Left lung (tissue), 10 donors: ENCODE measurements around the gene CNTN5. TPM values are rescaled to one million over a fixed set of nuclear protein-coding genes. Genes with fewer than 3 reads are reported as not detected.

Source experiments
- ATAC-seq: fragments of 200-7000 bp; cut with Tn5 transposase; one replicate; pipeline ENCODE4 v1.9.1; 2020; ENCODE audit warnings: moderate library complexity
- DNase-seq, 4 donors: peaks; one replicate each; pipeline ENCODE4 v3.0.0-alpha.2; 2013 to 2020
- H3K27ac ChIP-seq, 2 donors: fragments of 200-600 bp; sonication (generic) in 1 of 2; one replicate each; pipeline versions ENCODE4 v1.5.0 to v1.8.0; 2020 to 2021
- H3K27me3 ChIP-seq, 2 donors: fragments of 200-600 bp; sonication (generic) in 1 of 2; one replicate each; pipeline versions ENCODE4 v1.5.0 to v1.8.0; 2020 to 2021
- H3K36me3 ChIP-seq, 2 donors: fragments of 200-600 bp; sonication (generic) in 1 of 2; one replicate each; pipeline versions ENCODE4 v1.5.0 to v1.8.0; 2020 to 2021
- H3K4me1 ChIP-seq, 2 donors: fragments of 200-600 bp; one replicate each; pipeline ENCODE4 v1.8.0; 2021
- H3K4me3 ChIP-seq, 2 donors: fragments of 200-600 bp; sonication (generic) in 1 of 2; one replicate each; pipeline versions ENCODE4 v1.5.0 to v1.8.0; 2020 to 2021; ENCODE audit warnings: mild to moderate bottlenecking in 1 of 2
- H3K9me3 ChIP-seq, 2 donors: fragments of 200-600 bp; sonication (generic) in 1 of 2; one replicate each; pipeline versions ENCODE4 v1.5.0 to v1.8.0; 2020 to 2021
- intact Hi-C, 2 donors: fragments of 100-400 bp; cut with DNase I; formaldehyde crosslinking; loops; one replicate each; pipeline versions ENCODE4 v1.11.2 to v1.14.2; 2022
- polyA plus RNA-seq, 6 donors: library from polyadenylated mRNA; unstranded; fragments of 120-200 nt; gene quantifications; one replicate each; pipeline ENCODE4 v1.2.1, GENCODE V29; 2013; ENCODE audit not compliant: insufficient read length in 6 of 6
- total RNA-seq, 2 donors: library from RNA; stranded (reverse); fragmentation: NEBNext Ultra II Directional; extraction: Animal tissue kit (Norgen Biotek cat#: 25700); gene quantifications; one replicate each; pipeline ENCODE4 v1.2.1, GENCODE V29; 2021
- TF ChIP-seq, protein P1 (sequence below), 2 donors: fragments of 200-600 bp; sonication (generic) in 1 of 2; IDR thresholded peaks; one replicate each; pipeline versions ENCODE4 v1.5.0 to v1.8.0; 2021; ENCODE audit warnings: antibody characterized with exemption in 2 of 2
- donor health status: DM: no; HTN: yes; CAD: no.
- donor health status: DM: no; HTN: no; CAD: no.

The CNTN5 gene
- total and polyA plus RNA-seq, 8 donors = 0.08 to 0.34 (median 0.24) TPM; not detected in 1

DNA sequence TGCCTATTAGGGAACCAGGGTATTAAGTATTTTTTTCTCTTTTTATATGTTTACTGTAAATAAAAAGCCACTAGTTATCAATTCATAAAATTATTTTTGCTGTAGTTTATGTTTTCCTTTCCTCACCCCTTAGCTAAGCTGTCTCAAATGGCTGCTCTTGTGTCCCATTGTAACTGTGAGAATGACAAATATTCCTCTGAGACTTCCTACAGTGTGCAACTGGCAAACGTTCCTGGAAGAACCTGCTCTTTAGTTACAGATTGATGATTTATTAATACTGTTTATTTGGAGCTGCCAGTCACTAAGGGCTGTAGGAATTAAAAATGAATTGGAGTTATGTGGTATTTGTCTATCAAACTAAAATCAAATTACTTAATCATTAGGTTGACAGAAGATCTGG lies 990.9 kb downstream of the CNTN5 start:
- Histone ChIP-seq H3K9me3 (peaks cover 0 to 4% of the 10 kb centered on the region in 2 donors), H3K4me3 (no peak overlapping the region), H3K27ac (no peak overlapping the region), H3K36me3 (no peaks in the 10 kb centered on the region), H3K4me1 (no peaks in the 10 kb centered on the region), H3K27me3 (no peaks in the 10 kb centered on the region)
- intact Hi-C loops = no loop called here
- ATAC-seq = no peak
- TF ChIP-seq, protein P1, sequence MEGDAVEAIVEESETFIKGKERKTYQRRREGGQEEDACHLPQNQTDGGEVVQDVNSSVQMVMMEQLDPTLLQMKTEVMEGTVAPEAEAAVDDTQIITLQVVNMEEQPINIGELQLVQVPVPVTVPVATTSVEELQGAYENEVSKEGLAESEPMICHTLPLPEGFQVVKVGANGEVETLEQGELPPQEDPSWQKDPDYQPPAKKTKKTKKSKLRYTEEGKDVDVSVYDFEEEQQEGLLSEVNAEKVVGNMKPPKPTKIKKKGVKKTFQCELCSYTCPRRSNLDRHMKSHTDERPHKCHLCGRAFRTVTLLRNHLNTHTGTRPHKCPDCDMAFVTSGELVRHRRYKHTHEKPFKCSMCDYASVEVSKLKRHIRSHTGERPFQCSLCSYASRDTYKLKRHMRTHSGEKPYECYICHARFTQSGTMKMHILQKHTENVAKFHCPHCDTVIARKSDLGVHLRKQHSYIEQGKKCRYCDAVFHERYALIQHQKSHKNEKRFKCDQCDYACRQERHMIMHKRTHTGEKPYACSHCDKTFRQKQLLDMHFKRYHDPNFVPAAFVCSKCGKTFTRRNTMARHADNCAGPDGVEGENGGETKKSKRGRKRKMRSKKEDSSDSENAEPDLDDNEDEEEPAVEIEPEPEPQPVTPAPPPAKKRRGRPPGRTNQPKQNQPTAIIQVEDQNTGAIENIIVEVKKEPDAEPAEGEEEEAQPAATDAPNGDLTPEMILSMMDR (IDR thresholded peaks at IDR 0.05) = no peak
- DNase-seq = no peak

DNA sequence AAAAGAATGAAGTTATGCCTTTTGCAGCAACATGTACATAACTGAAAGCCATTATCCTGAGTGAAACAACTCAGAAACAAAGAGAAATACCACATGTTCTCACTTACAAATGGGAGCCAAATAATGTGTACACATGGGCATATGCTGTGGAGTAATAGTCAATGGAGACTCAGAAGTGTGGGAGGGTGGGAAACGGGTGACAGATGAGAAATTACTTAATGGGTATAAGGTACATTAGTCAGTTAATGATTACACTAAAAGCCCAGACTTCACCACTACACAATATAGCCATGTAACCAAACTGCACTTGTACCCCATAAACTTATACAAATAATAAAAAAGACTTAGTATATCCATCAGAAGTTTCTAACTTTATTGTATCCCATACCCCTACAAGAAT lies 992.3 kb downstream of the CNTN5 start:
- Histone ChIP-seq H3K9me3 (peaks cover 0 to 4% of the 10 kb centered on the region in 2 donors), H3K27me3 (no peaks in the 10 kb centered on the region), H3K27ac (no peak overlapping the region), H3K36me3 (no peaks in the 10 kb centered on the region), H3K4me1 (no peaks in the 10 kb centered on the region), H3K4me3 (no peak overlapping the region)
- DNase-seq (no peak), ATAC-seq (no peak)
- intact Hi-C loops = no loop called here
- TF ChIP-seq, protein P1 (IDR thresholded peaks at IDR 0.05) = no peak

DNA sequence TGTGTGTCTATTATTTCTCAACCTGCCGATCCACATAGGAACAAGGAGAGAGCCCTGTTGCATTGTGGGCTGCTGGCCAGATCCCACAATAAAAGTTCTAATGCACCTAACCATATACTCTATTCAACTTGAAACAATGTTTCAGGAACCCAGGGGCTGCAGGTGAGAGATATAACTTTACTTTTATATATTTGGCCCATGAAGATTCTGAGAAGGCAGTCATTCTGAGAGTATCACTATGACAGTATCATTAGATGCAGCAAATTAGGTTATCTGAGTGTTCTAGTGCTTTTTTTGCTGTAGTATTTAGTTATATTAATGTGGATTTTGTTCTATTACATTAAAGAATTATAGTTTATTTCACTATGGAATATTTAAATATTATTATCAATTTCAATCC lies 1011.2 kb downstream of the CNTN5 start:
- Histone ChIP-seq H3K9me3 (peaks cover 0 to 27% of the 10 kb centered on the region in 2 donors), H3K27me3 (no peaks in the 10 kb centered on the region), H3K27ac (no peak overlapping the region), H3K36me3 (no peaks in the 10 kb centered on the region), H3K4me1 (no peaks in the 10 kb centered on the region), H3K4me3 (no peak overlapping the region)
- DNase-seq (no peak), ATAC-seq (no peak)
- intact Hi-C loops = no loop called here
- TF ChIP-seq, protein P1 (IDR thresholded peaks at IDR 0.05) = no peak

DNA sequence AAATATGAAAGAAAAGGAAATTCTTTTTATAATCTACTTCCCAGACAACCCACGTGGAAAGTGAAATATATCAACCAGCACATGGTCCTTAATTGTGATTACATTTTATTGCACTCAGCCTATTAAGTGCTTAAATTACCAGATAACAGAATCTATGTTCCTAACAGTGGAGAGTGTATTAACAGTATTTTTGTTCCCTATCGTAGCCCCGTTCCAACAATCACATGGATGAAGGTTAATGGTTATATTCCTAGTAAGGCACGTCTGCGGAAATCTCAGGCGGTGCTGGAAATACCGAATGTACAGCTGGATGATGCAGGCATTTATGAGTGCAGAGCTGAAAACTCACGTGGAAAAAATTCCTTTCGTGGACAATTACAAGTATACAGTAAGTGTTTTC lies 1040.3 kb downstream of the CNTN5 start:
- TF ChIP-seq, protein P1 (IDR thresholded peaks at IDR 0.05) = no peak

DNA sequence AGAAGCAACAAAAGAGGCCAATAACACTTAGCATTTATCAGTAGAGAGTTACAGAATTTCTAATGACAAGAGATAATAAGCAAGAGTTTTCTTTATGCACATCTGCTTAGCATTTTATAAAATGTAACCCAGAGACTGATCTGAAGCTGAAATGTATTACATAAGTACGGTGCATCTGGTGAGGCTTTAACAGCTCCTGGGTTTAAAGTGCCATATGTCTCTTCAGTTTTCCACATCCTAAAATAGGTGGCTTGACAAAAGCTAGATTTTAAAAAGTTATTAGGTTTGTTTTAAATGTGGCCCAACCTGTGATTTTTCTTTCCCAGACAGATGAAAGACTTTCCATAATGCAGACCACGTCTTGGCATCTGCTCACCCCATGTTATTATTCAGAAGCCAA lies 1045.7 kb downstream of the CNTN5 start:
- Histone ChIP-seq H3K36me3 (no peaks in the 10 kb centered on the region), H3K9me3 (no peaks in the 10 kb centered on the region), H3K4me1 (no peaks in the 10 kb centered on the region), H3K27me3 (no peaks in the 10 kb centered on the region), H3K4me3 (no peak overlapping the region), H3K27ac (no peak overlapping the region)
- TF ChIP-seq, protein P1 (IDR thresholded peaks at IDR 0.05) = no peak
- intact Hi-C loops = no loop called here
- ATAC-seq (no peak), DNase-seq (no peak)

More for the DNA sequence above, 1040.3 kb downstream of the CNTN5 start:
- Histone ChIP-seq H3K27ac (no peak overlapping the region), H3K9me3 (no peaks in the 10 kb centered on the region), H3K4me3 (no peak overlapping the region), H3K27me3 (no peaks in the 10 kb centered on the region), H3K36me3 (no peaks in the 10 kb centered on the region), H3K4me1 (no peaks in the 10 kb centered on the region)
- DNase-seq (no peak), ATAC-seq (no peak)
- intact Hi-C loops = no loop called here
